Fibroblast of mammary gland (primary cell): Measurements from ENCODE around the gene ENTPD7.
A peak's percentile ranks its signal among the peaks of the same experiment; 100 is the strongest.

Experiments
- DNase-seq: peaks from one replicate; pipeline ENCODE4 v3.0.0-alpha.2; 2010; ENCODE audit warnings: low read depth
- H3K4me3 ChIP-seq: 2 replicates; pipeline ENCODE4 v1.5.1; 2011; ENCODE audit warnings: low read depth, mild to moderate bottlenecking, low read length, moderate library complexity; ENCODE audit not compliant: control insufficient read depth
- CTCF ChIP-seq: conservative IDR thresholded peaks from 2 replicates; pipeline ENCODE4 v1.5.1; 2011; ENCODE audit warnings: low read depth, low read length, inconsistent platforms; ENCODE audit not compliant: control insufficient read depth, insufficient read depth

ENTPD7 gene

DNA sequence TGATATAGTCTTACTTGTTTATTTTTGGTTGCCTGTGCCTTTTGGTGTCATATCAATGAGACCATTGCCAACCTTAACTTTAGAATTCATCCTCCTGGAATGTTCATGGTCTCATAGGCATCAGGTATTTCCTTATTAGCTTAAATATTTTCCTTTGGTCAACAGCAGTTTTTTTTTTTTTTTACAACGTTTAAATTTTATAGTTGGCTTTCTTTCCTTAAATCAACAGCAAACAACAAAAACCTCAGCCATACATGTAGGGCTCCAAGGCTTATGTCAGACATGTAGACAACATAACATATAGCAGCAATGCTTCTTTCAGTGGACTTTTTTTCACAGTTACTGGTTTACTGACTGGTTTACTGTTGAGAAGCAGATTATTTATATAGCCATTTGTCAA, 22.7 kb downstream of the ENTPD7 start:
- H3K4me3 ChIP-seq = no peak overlapping the region
- no peak for DNase-seq
- no peak for TF ChIP-seq CTCF

DNA sequence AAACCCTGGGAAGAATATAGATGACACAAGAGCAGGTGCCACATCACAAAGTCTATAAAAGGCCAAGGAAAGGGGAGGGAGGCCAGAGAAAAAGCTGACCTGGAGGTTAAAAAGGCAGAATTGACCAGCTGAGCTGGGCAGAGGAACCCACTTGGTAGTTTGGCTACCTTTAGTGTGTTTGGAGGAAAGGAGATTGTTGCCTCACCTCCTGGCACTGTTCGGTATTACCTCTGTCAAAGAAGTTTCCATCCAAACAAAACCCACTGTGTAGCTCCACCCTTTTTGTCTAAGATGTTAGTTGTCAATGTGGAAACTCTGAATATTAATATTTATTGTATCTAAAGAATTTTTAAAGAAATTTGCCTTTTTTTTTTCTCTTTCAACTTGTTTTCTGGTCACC, 23.4 kb downstream of the ENTPD7 start:
- no peak overlapping the region for H3K4me3 ChIP-seq
- DNase-seq = no peak
- peak; percentile 7 for TF ChIP-seq CTCF

DNA sequence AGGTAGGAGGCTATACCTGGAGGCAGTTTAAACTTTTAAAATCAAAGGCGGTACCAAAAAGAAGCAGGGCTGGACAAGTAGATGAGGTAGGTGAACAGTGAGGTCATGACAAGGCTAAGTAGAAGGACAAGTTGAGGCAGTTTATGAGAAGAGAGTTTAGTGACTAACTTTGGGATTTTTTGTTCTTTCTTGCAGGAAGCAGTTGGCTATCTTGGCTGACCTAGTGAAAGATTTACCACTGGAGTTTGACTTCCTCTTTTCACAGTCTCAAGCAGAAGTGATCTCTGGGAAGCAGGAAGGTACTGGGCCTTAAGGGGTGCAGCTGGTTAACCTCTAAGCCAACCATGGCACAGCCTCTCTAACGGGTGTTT, 26.3 kb downstream of the ENTPD7 start:
- no peak for DNase-seq
- TF ChIP-seq CTCF = no peak

GRCh38 chr10:99689461-99689860, 30.2 kb downstream of the ENTPD7 start:
- DNase-seq = peak; percentile 48
- no peak overlapping the region for H3K4me3 ChIP-seq
- no peak for TF ChIP-seq CTCF

More for the DNA sequence above, 26.3 kb downstream of the ENTPD7 start:
- H3K4me3 ChIP-seq = no peak overlapping the region

- TF ChIP-seq CTCF = no peak
- DNase-seq = peak; percentile 79
- H3K4me3 ChIP-seq = no peak overlapping the region
Observed at GRCh38 chr10:99693933-99694583, 34.7 kb downstream of the ENTPD7 start.

- DNase-seq = peak; percentile 7
- TF ChIP-seq CTCF = no peak
- H3K4me3 ChIP-seq = no peak overlapping the region
Observed at GRCh38 chr10:99695761-99696160, 36.5 kb downstream of the ENTPD7 start.
